Measurements from ENCODE around the gene AKT1S1. TPM values are rescaled to one million over a fixed set of nuclear protein-coding genes. Genes with fewer than 3 reads are reported as not detected.

The AKT1S1 gene
- total and polyA plus RNA-seq, 2 of the 13 experiments (the other 11 are each of a cell fraction or from before 2014, with no cell fraction given), result 13.5 to 27.8 TPM

GRCh38 chr19:49869009-49869483 is 8.1 kb downstream of the AKT1S1 start (continued):
- TF ChIP-seq RBM22 (optimal IDR thresholded peaks at IDR 0.05; ENCODE audit: low read length) (no peak), NAIF1 (CRISPR knock-in tag; IDR thresholded peaks at IDR 0.05; ENCODE audit: borderline replicate concordance) (no peak), SIX4 (CRISPR knock-in tag; IDR thresholded peaks at IDR 0.05) (no peak), NFIC (IDR thresholded peaks at IDR 0.05; ENCODE audit: low read length) (no peak), HNF1B (CRISPR knock-in tag; IDR thresholded peaks at IDR 0.05) (no peak; the same call in 1 of the 2 replicates), HMGXB4 (CRISPR knock-in tag; IDR thresholded peaks at IDR 0.05; ENCODE audit: borderline replicate concordance in 1 of 2, low read depth in 1 of 2) (no peak), ELK4 (CRISPR knock-in tag; IDR thresholded peaks at IDR 0.05; ENCODE audit: borderline replicate concordance) (no peak), NFYB (CRISPR knock-in tag; IDR thresholded peaks at IDR 0.05) (no peak), LCORL (IDR thresholded peaks at IDR 0.05) (no peak), LCORL (CRISPR knock-in tag; IDR thresholded peaks at IDR 0.05) (no peak), SNAPC5 (CRISPR knock-in tag; IDR thresholded peaks at IDR 0.05; ENCODE audit: borderline replicate concordance) (no peak), SKI (IDR thresholded peaks at IDR 0.05; ENCODE audit: partially characterized antibody) (no peak), PRMT3 (CRISPR knock-in tag; IDR thresholded peaks at IDR 0.05; ENCODE audit: borderline replicate concordance, low read depth) (no peak), HINFP (CRISPR knock-in tag; IDR thresholded peaks at IDR 0.05; ENCODE audit: low read depth) (no peak), JUNB (CRISPR knock-in tag; IDR thresholded peaks at IDR 0.05; ENCODE audit: borderline replicate concordance) (no peak), RBFOX2 (IDR thresholded peaks at IDR 0.05; ENCODE audit: low read depth, low read length) (no peak), ZNF513 (CRISPR knock-in tag; conservative IDR thresholded peaks at IDR 0.05) (no peak)
